OCI-LY3 (cell line): ENCODE data around the gene UGT1A1.
"Not testable (repeated sequence)": the region's sequence is repeated elsewhere in the genome, so short reads cannot be mapped to it uniquely, and the experiment has no call there.

Experiments used
- EZH2phosphoT487 ChIP-seq: fragments of 200-600 bp; shearing (Covaris generic); IDR thresholded peaks from 2 replicates; pipeline ENCODE4 v1.6.1; 2018; ENCODE audit warnings: antibody characterized with exemption, mixed run types, low read depth
- TF ChIP-seq, protein P1 (sequence below): fragments of 200-600, 300-600 bp; sonication (generic); IDR thresholded peaks from 2 replicates; pipeline ENCODE4 v1.5.1; 2014; ENCODE audit warnings: antibody characterized with exemption, low read length, low read depth

DNA sequence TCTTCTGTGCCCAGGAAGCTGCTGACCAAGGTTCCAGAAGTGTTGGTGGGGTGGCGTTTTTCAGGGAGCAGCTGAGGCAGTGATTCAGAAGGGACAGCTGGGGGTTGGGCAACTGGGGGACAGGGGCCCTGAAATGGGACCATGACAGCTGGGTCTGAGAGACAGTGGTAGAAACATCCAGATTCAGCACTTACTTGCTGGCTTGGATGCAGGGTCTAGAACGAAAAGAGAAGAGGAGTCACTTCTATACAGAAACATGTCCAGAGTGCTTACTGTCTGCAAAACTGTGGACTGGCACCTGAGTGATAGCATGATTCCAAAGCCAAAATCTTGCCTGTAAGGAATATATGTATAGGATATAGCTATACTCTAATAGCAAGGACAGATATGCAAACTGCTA is 14.2 kb upstream of the UGT1A1 start:
- TF ChIP-seq EZH2phosphoT487: not testable (repeated sequence)
- TF ChIP-seq, protein P1, sequence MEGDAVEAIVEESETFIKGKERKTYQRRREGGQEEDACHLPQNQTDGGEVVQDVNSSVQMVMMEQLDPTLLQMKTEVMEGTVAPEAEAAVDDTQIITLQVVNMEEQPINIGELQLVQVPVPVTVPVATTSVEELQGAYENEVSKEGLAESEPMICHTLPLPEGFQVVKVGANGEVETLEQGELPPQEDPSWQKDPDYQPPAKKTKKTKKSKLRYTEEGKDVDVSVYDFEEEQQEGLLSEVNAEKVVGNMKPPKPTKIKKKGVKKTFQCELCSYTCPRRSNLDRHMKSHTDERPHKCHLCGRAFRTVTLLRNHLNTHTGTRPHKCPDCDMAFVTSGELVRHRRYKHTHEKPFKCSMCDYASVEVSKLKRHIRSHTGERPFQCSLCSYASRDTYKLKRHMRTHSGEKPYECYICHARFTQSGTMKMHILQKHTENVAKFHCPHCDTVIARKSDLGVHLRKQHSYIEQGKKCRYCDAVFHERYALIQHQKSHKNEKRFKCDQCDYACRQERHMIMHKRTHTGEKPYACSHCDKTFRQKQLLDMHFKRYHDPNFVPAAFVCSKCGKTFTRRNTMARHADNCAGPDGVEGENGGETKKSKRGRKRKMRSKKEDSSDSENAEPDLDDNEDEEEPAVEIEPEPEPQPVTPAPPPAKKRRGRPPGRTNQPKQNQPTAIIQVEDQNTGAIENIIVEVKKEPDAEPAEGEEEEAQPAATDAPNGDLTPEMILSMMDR: not testable (repeated sequence)
